ENCODE data around the gene CYP46A1. TPM values are rescaled to one million over a fixed set of nuclear protein-coding genes. Genes with fewer than 3 reads are reported as not detected.

CYP46A1 gene
- total and polyA plus RNA-seq, 2 donors (not counting 1 experiment from before 2014, with no cell fraction given), result 0.27 to 0.28 TPM

- no peak overlapping the region for H3K4me2 ChIP-seq (replicated peaks; ENCODE audit: low read depth, low read length, poor library complexity, severe bottlenecking)
- no peak overlapping the region for H3K27ac ChIP-seq (ENCODE audit: low read length in 2 of 2)
- intact Hi-C loops (cut with micrococcal nuclease), result no loop called here
- Mint-ChIP-seq H3K4me3 (no peak overlapping the region), H3K27me3 (peaks cover 43% of the 10 kb centered on the region), H3K4me1 (peaks cover 5% of the 10 kb centered on the region), H3K9me3 (ENCODE audit: insufficient read depth) (no peaks in the 10 kb centered on the region), H3K27ac (no peak overlapping the region)
- ChIA-PET POLR2A (no interaction called here), CTCF (interaction anchor here (0.6 kb wide), 1 partner anchor 135 kb away, joined by 5 read pairs; no protein-coding TSS in a partner anchor)
- H3K4me1 ChIP-seq (ENCODE audit: control insufficient read depth in 2 of 2, insufficient read depth in 2 of 2, low read length in 2 of 2), result peaks cover 0 to 5% of the 10 kb centered on the region in 2 donors
- H3K9ac ChIP-seq (ENCODE audit: low read length), result no peak overlapping the region
- TF ChIP-seq CTCF (IDR thresholded peaks at IDR 0.05), result no peak
- TF ChIP-seq EZH2 (IDR thresholded peaks at IDR 0.05; ENCODE audit: borderline replicate concordance, insufficient read depth, low read depth, low read length, poor library complexity, severe bottlenecking), result no peak
- WGBS (ENCODE audit: insufficient coverage), result 92% methylated on average over 21 of the region's 22 CpGs
- no peaks in the 10 kb centered on the region for H3K36me3 ChIP-seq (replicated peaks in 1 of 2; ENCODE audit: control extremely low read depth in 1 of 2, control insufficient read depth in 1 of 2, extremely low read depth in 1 of 2, insufficient read depth in 2 of 2, low read length in 1 of 2)
- H3K9me3 ChIP-seq (ENCODE audit: control extremely low read depth in 1 of 3, control insufficient read depth in 2 of 3, insufficient read depth in 1 of 3, low read length in 2 of 3), result no peaks in the 10 kb centered on the region
- no peak for ATAC-seq (ENCODE audit: low read depth)
- no peak for DNase-seq
- no peak overlapping the region for H3K4me3 ChIP-seq (ENCODE audit: control extremely low read depth in 1 of 5, extremely low read depth in 1 of 5, insufficient read depth in 1 of 5, low read depth in 2 of 5, low read length in 4 of 5)
- no peak overlapping the region for H2AFZ ChIP-seq (ENCODE audit: insufficient read depth, low read depth, low read length, poor library complexity, severe bottlenecking)
- no peaks in the 10 kb centered on the region for H4K20me1 ChIP-seq (ENCODE audit: control insufficient read depth, insufficient read depth, low read length, poor library complexity, severe bottlenecking)
- no peaks in the 10 kb centered on the region for H3K79me2 ChIP-seq (ENCODE audit: control insufficient read depth, insufficient read depth, low read length)
- H3K27me3 ChIP-seq (replicated peaks in 1 of 4; ENCODE audit: control extremely low read depth in 1 of 4, control insufficient read depth in 3 of 4, insufficient read depth in 4 of 4, low read length in 3 of 4), result peaks cover 0 to 11% (median 4%) of the 10 kb centered on the region in 4 experiments
Measured at GRCh38 chr14:99747582-99748330, 63.7 kb downstream of the CYP46A1 start.

- Histone ChIP-seq H3K9me3 (ENCODE audit: control extremely low read depth in 1 of 3, control insufficient read depth in 2 of 3, insufficient read depth in 1 of 3, low read length in 2 of 3) (no peaks in the 10 kb centered on the region), H3K27me3 (replicated peaks in 1 of 4; ENCODE audit: control extremely low read depth in 1 of 4, control insufficient read depth in 3 of 4, insufficient read depth in 4 of 4, low read length in 3 of 4) (peaks cover 0 to 17% (median 4%) of the 10 kb centered on the region in 4 experiments), H3K4me2 (replicated peaks; ENCODE audit: low read depth, low read length, poor library complexity, severe bottlenecking) (no peak overlapping the region), H3K36me3 (replicated peaks in 1 of 2; ENCODE audit: control extremely low read depth in 1 of 2, control insufficient read depth in 1 of 2, extremely low read depth in 1 of 2, insufficient read depth in 2 of 2, low read length in 1 of 2) (no peaks in the 10 kb centered on the region), H3K9ac (ENCODE audit: low read length) (no peak overlapping the region), H3K27ac (ENCODE audit: low read length in 2 of 2) (no peak overlapping the region), H3K4me3 (ENCODE audit: control extremely low read depth in 1 of 5, extremely low read depth in 1 of 5, insufficient read depth in 1 of 5, low read depth in 2 of 5, low read length in 4 of 5) (no peak overlapping the region), H2AFZ (ENCODE audit: insufficient read depth, low read depth, low read length, poor library complexity, severe bottlenecking) (no peak overlapping the region), H3K79me2 (ENCODE audit: control insufficient read depth, insufficient read depth, low read length) (no peaks in the 10 kb centered on the region), H4K20me1 (ENCODE audit: control insufficient read depth, insufficient read depth, low read length, poor library complexity, severe bottlenecking) (no peaks in the 10 kb centered on the region), H3K4me1 (ENCODE audit: control insufficient read depth in 2 of 2, insufficient read depth in 2 of 2, low read length in 2 of 2) (peaks cover 0 to 6% of the 10 kb centered on the region in 2 donors)
- Mint-ChIP-seq H3K9me3 (ENCODE audit: insufficient read depth) (no peaks in the 10 kb centered on the region), H3K4me3 (no peak overlapping the region), H3K27ac (no peak overlapping the region), H3K4me1 (peaks cover 8% of the 10 kb centered on the region), H3K27me3 (peaks cover 47% of the 10 kb centered on the region)
- ATAC-seq (ENCODE audit: low read depth) (no peak), DNase-seq (no peak)
- no peak for TF ChIP-seq EZH2 (IDR thresholded peaks at IDR 0.05; ENCODE audit: borderline replicate concordance, insufficient read depth, low read depth, low read length, poor library complexity, severe bottlenecking)
- TF ChIP-seq CTCF (IDR thresholded peaks at IDR 0.05), result no peak
- WGBS (ENCODE audit: insufficient coverage), result 92% methylated on average over 3 of the region's 9 CpGs
- ChIA-PET CTCF (interaction anchor here (0.6 kb wide), 1 partner anchor 135 kb away, joined by 5 read pairs; no protein-coding TSS in a partner anchor), POLR2A (no interaction called here)
- intact Hi-C loops (cut with micrococcal nuclease), result no loop called here
Measured at GRCh38 chr14:99748529-99748928, 64.4 kb downstream of the CYP46A1 start.

Data from B cell (primary cell).